CD4-positive, alpha-beta T cell treated with Interleukin-2 at 100 ng/mL for 4 hours (primary cell): ENCODE measurements around the gene YY1.
"Not testable (repeated sequence)": the region's sequence is repeated elsewhere in the genome, so short reads cannot be mapped to it uniquely, and the experiment has no call there.

ENCODE experiments used
- DNase-seq: peaks from one replicate; pipeline ENCODE4 v3.0.0-alpha.2; 2020; ENCODE audit warnings: low spot score

The YY1 gene

GRCh38 chr14:100243020-100243419 lies 4.1 kb downstream of the YY1 start:
- no peak for DNase-seq

GRCh38 chr14:100246809-100247428 lies 8.0 kb downstream of the YY1 start:
- DNase-seq, result peak; percentile 60

GRCh38 chr14:100250732-100251465 lies 12.0 kb downstream of the YY1 start:
- DNase-seq, result no peak

GRCh38 chr14:100252684-100253083 lies 13.7 kb downstream of the YY1 start:
- DNase-seq, result no peak

- no peak for DNase-seq
Observed at GRCh38 chr14:100256339-100256895, 17.5 kb downstream of the YY1 start.

- DNase-seq, result peak; percentile 35
Observed at GRCh38 chr14:100261621-100262020, 22.7 kb downstream of the YY1 start.

GRCh38 chr14:100262545-100262944 lies 23.6 kb downstream of the YY1 start:
- DNase-seq, result no peak

- no peak for DNase-seq
Observed at GRCh38 chr14:100263141-100263540, 24.2 kb downstream of the YY1 start.

- no peak for DNase-seq
Observed at GRCh38 chr14:100267990-100268389, 29.0 kb downstream of the YY1 start.

GRCh38 chr14:100268591-100269207 lies 29.8 kb downstream of the YY1 start:
- no peak for DNase-seq

GRCh38 chr14:100271247-100271939 lies 32.4 kb downstream of the YY1 start:
- peak; percentile 38 for DNase-seq

- no peak for DNase-seq
Observed at GRCh38 chr14:100274250-100274649, 35.3 kb downstream of the YY1 start.

- DNase-seq, result no peak
Observed at GRCh38 chr14:100275214-100275613, 36.3 kb downstream of the YY1 start.

- DNase-seq, result no peak
Observed at GRCh38 chr14:100278702-100279101, 39.8 kb downstream of the YY1 start.

GRCh38 chr14:100279133-100279532 lies 40.2 kb downstream of the YY1 start:
- no peak for DNase-seq

GRCh38 chr14:100279563-100279962 lies 40.6 kb downstream of the YY1 start:
- no peak for DNase-seq

- no peak for DNase-seq
Observed at GRCh38 chr14:100281286-100282082, 42.5 kb downstream of the YY1 start.

- no peak for DNase-seq
Observed at GRCh38 chr14:100282083-100282350, 43.1 kb downstream of the YY1 start.

- DNase-seq, result no peak
Observed at GRCh38 chr14:100282766-100283419, 43.9 kb downstream of the YY1 start.

GRCh38 chr14:100283436-100283835 lies 44.5 kb downstream of the YY1 start:
- DNase-seq, result not testable (repeated sequence)
